Natural killer cell treated with Interleukin-12 subunit alpha and Interleukin-12 subunit beta and Interleukin-15 and Interleukin-18, amount 100 ng/mL, for 72 hours (primary cell): ENCODE results near the gene CNNM4. TPM values are rescaled to one million over a fixed set of nuclear protein-coding genes. Genes with fewer than 3 reads are reported as not detected.

Experiments
- ATAC-seq, 2 donors: fragments of 150-1000 bp; cut with Tn5 transposase in 1 of 2; sonication (Bioruptor Pico), chemical (Tn5 transposase) in 1 of 2; 2 replicates each; pipeline ENCODE4 v1.10.0; 2021
- DNase-seq: peaks from one replicate; pipeline ENCODE4 v3.0.0; 2022; ENCODE audit warnings: low spot score
- H3K27ac Mint-ChIP-seq, 2 donors: 1 replicate in 1 of 2; 2 replicates in 1 of 2; pipeline ENCODE4 v1.8.0; 2022; ENCODE audit warnings: mixed read lengths in 2 of 2, mild to moderate bottlenecking in 1 of 2, moderate library complexity in 1 of 2
- H3K27me3 Mint-ChIP-seq, 2 donors: 1 replicate in 1 of 2; 2 replicates in 1 of 2; pipeline ENCODE4 v1.8.0; 2022; ENCODE audit warnings: mixed read lengths in 2 of 2
- H3K36me3 Mint-ChIP-seq: one replicate; pipeline ENCODE4 v1.8.0; 2022; ENCODE audit warnings: mixed read lengths
- H3K4me1 Mint-ChIP-seq, 2 donors: 1 replicate in 1 of 2; 2 replicates in 1 of 2; pipeline ENCODE4 v1.8.0; 2022; ENCODE audit warnings: low read depth in 2 of 2, mixed read lengths in 2 of 2, mild to moderate bottlenecking in 1 of 2
- H3K4me3 Mint-ChIP-seq: one replicate; pipeline ENCODE4 v1.8.0; 2022; ENCODE audit warnings: mixed read lengths
- H3K9me3 Mint-ChIP-seq: 2 replicates; pipeline ENCODE4 v1.8.0; 2022; ENCODE audit warnings: mixed read lengths
- total RNA-seq, 2 donors: library from RNA; stranded (reverse); gene quantifications; one replicate each; pipeline ENCODE4 v1.2.3, GENCODE V29; 2022

The CNNM4 gene
- total RNA-seq, 2 donors from 2014 or later: 7.3 to 8.4 TPM

DNA sequence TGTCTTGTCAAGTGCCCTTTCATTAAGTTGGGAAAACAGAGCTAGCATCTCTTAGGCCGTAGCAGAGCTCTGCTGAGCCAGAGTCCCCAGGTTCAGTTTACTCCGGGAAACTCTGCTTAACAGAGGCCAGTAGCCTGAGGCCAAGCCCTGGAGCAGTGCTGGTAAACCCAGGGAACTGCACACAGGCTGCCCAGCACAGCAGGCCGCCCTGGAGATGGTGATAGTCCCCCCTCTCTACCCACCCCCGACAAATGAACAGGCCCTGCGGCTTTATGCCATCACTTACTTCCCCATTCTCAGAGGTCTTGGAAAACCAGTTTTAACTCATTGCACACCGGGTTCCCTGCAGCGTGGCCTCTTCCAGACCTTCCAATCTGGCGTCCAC lies 3.5 kb downstream of the CNNM4 start:
- H3K27me3 Mint-ChIP-seq: no peaks in the 10 kb centered on the region
- ATAC-seq (no peak), DNase-seq (no peak)
- H3K4me3 Mint-ChIP-seq: peak overlapping the region; percentile 92
- no peaks in the 10 kb centered on the region for H3K9me3 Mint-ChIP-seq
- no peaks in the 10 kb centered on the region for H3K36me3 Mint-ChIP-seq
- peaks cover 52% of the 10 kb centered on the region in 2 donors for H3K4me1 Mint-ChIP-seq
- no peak overlapping the region for H3K27ac Mint-ChIP-seq

GRCh38 chr2:96767135-96767871 lies 6.6 kb downstream of the CNNM4 start:
- H3K4me1 Mint-ChIP-seq: peaks cover 31 to 33% of the 10 kb centered on the region in 2 donors
- H3K27ac Mint-ChIP-seq: no peak overlapping the region
- ATAC-seq: no peak

GRCh38 chr2:96768083-96768561 lies 7.4 kb downstream of the CNNM4 start:
- Mint-ChIP-seq H3K4me1 (peaks cover 30 to 31% of the 10 kb centered on the region in 2 donors), H3K4me3 (no peak overlapping the region), H3K27me3 (no peaks in the 10 kb centered on the region), H3K9me3 (no peaks in the 10 kb centered on the region), H3K27ac (no peak overlapping the region), H3K36me3 (no peaks in the 10 kb centered on the region)
- DNase-seq (no peak), ATAC-seq (no peak)

More at GRCh38 chr2:96767135-96767871, 6.6 kb downstream of the CNNM4 start:
- no peaks in the 10 kb centered on the region for H3K36me3 Mint-ChIP-seq
- no peak for DNase-seq
- no peak overlapping the region for H3K4me3 Mint-ChIP-seq
- no peaks in the 10 kb centered on the region for H3K27me3 Mint-ChIP-seq
- no peaks in the 10 kb centered on the region for H3K9me3 Mint-ChIP-seq

- Mint-ChIP-seq H3K4me3 (no peak overlapping the region), H3K27me3 (no peaks in the 10 kb centered on the region), H3K4me1 (peaks cover 17 to 24% of the 10 kb centered on the region in 2 donors), H3K27ac (no peak overlapping the region), H3K9me3 (no peaks in the 10 kb centered on the region), H3K36me3 (no peaks in the 10 kb centered on the region)
- no peak for DNase-seq
- no peak for ATAC-seq
These were observed 9.1 kb downstream of the CNNM4 start for GRCh38 chr2:96769814-96770213.

DNA sequence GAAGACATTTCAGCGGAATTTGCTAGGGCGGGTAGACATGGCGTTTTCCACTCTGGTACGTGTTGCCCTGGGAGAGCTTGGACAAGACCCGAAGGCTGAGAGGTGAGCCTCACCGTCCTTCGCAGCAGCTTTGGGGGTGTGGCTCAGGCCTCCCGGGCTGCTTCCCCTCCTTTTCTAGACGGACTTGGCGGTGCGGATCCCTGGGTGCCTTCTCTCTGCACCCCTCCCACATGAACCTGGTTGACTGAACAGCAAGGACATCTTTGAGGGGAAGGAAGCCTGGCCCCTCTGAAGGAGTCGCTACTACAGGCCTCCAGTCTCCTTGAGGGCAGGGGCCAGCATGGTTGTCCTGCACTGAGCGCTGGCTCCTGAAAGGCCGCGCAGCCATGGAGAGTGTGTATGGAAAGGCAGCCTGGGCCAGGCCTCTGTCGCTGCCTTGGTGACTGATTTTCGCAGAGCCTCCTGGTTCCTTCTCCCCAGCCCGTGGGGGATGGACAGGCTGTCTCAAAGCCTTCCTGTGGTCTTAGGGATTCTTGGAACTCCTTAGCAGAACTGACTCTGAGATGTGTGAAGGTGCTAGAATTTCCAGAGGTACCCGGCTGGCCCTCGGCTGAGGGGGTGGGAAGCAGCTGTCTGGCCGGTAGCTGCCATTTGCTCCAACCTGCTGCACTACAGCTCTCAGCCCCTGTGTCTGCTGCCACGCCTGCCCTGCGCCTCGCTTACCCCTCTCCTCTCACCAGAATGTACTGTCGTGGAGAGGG lies 9.9 kb downstream of the CNNM4 start:
- DNase-seq (no peak), ATAC-seq (no peak)
- peaks cover 17 to 29% of the 10 kb centered on the region in 2 donors for H3K4me1 Mint-ChIP-seq
- H3K4me3 Mint-ChIP-seq: no peak overlapping the region
- H3K36me3 Mint-ChIP-seq: no peaks in the 10 kb centered on the region
- H3K27me3 Mint-ChIP-seq: no peaks in the 10 kb centered on the region
- H3K27ac Mint-ChIP-seq: no peak overlapping the region
- no peaks in the 10 kb centered on the region for H3K9me3 Mint-ChIP-seq

DNA sequence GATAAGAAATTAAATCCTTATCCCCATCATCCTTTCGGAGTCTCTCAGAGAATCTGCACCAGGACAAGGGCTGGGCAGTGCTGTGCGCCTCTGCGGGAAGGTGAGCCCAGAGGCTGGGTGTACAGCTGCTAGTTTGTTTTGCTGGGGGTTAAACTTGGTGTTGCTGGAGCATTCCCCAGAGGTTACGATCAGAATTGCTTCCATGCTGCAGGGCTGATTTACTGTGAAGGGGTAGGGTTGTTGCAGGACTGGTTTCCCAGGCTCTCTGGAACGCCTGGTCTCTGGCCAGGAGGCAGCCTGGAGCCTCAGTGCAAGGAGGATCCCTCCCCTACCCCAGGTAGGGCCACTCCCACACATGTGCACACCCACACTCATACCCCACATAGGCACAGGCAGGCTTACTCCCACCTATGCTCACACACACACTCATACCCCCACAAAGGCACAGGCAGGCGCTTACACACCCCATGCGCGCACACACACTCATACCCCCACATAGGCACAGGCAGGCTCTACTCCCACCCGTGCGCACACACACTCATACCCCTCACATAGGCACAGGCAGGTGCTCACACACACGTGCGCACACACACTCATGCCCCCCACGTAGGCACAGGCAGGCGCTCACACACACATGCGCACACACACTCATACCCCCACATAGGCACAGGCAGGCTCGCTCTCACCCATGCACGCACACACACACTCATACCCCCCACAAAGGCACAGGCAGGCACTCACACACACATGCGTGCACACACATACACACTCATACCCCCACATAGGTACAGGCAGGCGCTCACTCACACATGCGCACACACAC lies 11.3 kb downstream of the CNNM4 start:
- no peaks in the 10 kb centered on the region for H3K27me3 Mint-ChIP-seq
- H3K9me3 Mint-ChIP-seq: no peaks in the 10 kb centered on the region
- H3K27ac Mint-ChIP-seq: peak overlapping the region in 1 of 2 donors; percentile 5
- no peaks in the 10 kb centered on the region for H3K36me3 Mint-ChIP-seq
- no peak for DNase-seq
- peaks cover 13 to 26% of the 10 kb centered on the region in 2 donors for H3K4me1 Mint-ChIP-seq
- ATAC-seq: no peak
- H3K4me3 Mint-ChIP-seq: peak overlapping the region; percentile 5

GRCh38 chr2:96772903-96773671 lies 12.4 kb downstream of the CNNM4 start:
- Mint-ChIP-seq H3K4me1 (peaks cover 13 to 25% of the 10 kb centered on the region in 2 donors), H3K27me3 (no peaks in the 10 kb centered on the region), H3K36me3 (no peaks in the 10 kb centered on the region), H3K27ac (peak overlapping the region; percentile 76 to 90), H3K4me3 (peak overlapping the region; percentile 88), H3K9me3 (no peaks in the 10 kb centered on the region)
- ATAC-seq (peak in 1 of 2 donors; percentile 31), DNase-seq (no peak)

DNA sequence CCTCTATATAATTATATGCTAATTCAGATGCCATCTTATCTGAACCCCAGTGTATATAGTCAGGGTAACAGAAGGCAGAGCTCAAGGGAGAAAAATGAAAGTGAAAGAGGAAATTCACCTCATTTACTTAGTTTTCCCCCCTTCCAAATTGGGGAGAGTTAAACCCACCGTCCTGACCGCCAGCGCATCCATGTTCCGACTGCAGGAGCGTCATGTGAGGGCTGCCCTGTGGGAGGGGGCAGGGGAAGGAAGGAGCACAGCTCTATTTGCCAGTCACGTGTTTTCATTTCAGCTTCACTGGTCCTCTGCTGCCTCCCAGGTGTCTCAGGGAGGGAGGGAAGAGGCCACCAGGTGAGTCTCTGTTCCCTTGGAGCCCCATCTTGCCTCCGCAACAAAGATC lies 13.2 kb downstream of the CNNM4 start:
- Mint-ChIP-seq H3K27me3 (no peaks in the 10 kb centered on the region), H3K27ac (peak overlapping the region; percentile 76 to 90), H3K9me3 (no peaks in the 10 kb centered on the region), H3K4me1 (peaks cover 13 to 21% of the 10 kb centered on the region in 2 donors), H3K36me3 (no peaks in the 10 kb centered on the region), H3K4me3 (peak overlapping the region; percentile 88)
- no peak for DNase-seq
- peak; percentile 57 to 67 for ATAC-seq

DNA sequence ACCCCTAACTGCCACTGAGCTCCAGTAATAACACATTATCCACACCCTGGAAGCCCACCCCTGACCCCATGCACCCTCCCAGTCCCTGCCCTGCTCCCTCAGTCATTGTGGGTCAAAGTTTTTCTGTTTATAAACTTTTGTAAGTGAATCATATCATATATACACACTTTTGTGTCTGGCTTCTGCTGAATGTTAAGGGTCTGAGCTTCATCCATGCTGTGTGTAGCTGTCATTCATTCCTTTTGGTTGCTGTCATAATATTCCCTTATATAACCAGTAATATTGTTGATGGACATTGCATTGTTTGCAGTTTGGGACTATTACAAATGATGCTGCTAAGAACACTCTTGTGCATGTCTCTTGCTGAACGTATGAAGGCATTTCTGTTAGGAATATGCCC lies 14.5 kb downstream of the CNNM4 start:
- no peaks in the 10 kb centered on the region for H3K9me3 Mint-ChIP-seq
- no peak for ATAC-seq
- H3K27ac Mint-ChIP-seq: no peak overlapping the region
- no peak overlapping the region for H3K4me3 Mint-ChIP-seq
- H3K27me3 Mint-ChIP-seq: no peaks in the 10 kb centered on the region
- no peak for DNase-seq
- H3K36me3 Mint-ChIP-seq: no peaks in the 10 kb centered on the region
- peaks cover 13 to 21% of the 10 kb centered on the region in 2 donors for H3K4me1 Mint-ChIP-seq

- DNase-seq (no peak), ATAC-seq (no peak)
- H3K4me1 Mint-ChIP-seq: no peaks in the 10 kb centered on the region
- no peaks in the 10 kb centered on the region for H3K9me3 Mint-ChIP-seq
- H3K27me3 Mint-ChIP-seq: no peaks in the 10 kb centered on the region
- H3K36me3 Mint-ChIP-seq: no peaks in the 10 kb centered on the region
- H3K27ac Mint-ChIP-seq: no peak overlapping the region
- H3K4me3 Mint-ChIP-seq: no peak overlapping the region
These were observed 22.7 kb downstream of the CNNM4 start for GRCh38 chr2:96783388-96783787.

DNA sequence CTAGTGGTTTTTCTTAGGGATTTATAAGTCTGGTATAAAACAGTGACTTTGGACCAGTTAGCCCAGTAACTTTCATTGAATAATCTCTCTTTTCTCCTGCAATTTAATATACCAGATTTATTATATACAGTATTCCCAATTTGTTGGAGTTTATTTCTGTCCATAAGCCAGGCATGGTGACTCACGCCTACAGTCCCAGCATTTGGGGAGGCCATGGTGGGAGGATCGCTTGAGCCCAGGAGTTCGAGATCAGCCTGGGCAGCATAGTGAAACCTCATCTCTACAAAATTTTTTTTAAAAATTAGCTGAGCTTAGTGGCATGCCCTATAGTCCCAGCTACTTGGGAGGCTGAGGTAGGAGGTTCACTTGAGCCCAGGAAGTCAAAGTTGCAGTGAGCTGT lies 26.7 kb downstream of the CNNM4 start:
- H3K4me3 Mint-ChIP-seq: no peak overlapping the region

DNA sequence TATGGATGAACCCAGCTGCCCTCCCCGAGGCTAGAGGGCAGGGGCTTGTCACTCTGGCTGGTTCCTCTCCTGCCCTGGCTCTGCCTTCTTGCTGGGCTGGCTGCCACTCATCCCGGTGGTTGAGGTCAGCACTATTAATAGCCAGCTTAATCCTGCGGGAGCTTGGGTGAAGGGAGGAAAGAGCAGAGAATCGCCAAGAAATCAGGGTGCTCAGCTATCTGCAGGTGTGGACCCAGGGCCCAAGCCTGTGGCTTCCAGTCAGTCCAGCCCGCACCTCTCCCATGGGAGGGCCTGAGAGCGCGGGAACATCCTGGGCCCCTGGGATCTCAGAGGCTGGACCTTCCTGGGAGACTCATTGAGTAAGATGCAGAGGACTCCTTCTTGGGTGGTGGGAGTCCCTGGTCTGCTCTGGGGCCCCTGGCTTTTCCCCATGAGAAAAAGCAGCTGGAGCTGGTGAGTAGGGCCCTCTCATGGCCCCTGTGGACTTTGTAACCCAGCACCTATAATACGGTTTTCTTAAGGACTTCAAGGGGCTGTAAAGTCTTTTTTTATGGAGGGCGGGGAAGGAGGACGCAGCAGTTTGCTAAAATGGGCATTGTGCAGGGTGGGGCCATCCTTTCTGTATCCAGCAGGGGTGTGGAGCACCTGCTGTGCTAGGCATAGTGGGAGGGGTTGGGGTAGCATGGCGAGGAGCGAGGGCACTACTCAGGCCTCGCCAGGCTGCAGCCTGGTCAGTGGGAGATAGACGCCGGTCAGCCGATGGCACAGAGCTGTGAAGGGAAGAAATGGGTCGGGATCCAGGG lies 27.9 kb downstream of the CNNM4 start:
- no peaks in the 10 kb centered on the region for H3K27me3 Mint-ChIP-seq
- peaks cover 0 to 2% of the 10 kb centered on the region in 2 donors for H3K4me1 Mint-ChIP-seq
- no peaks in the 10 kb centered on the region for H3K36me3 Mint-ChIP-seq
- no peak overlapping the region for H3K27ac Mint-ChIP-seq
- H3K9me3 Mint-ChIP-seq: no peaks in the 10 kb centered on the region
- H3K4me3 Mint-ChIP-seq: no peak overlapping the region
- DNase-seq (no peak), ATAC-seq (peak in 1 of 2 donors; percentile 45)

More for the DNA sequence above, 26.7 kb downstream of the CNNM4 start:
- Mint-ChIP-seq H3K4me1 (peaks cover 0 to 2% of the 10 kb centered on the region in 2 donors), H3K27ac (no peak overlapping the region), H3K9me3 (no peaks in the 10 kb centered on the region), H3K27me3 (no peaks in the 10 kb centered on the region), H3K36me3 (no peaks in the 10 kb centered on the region)
- DNase-seq (no peak), ATAC-seq (no peak)
